Measurements from ENCODE around the gene DSN1.

DNA sequence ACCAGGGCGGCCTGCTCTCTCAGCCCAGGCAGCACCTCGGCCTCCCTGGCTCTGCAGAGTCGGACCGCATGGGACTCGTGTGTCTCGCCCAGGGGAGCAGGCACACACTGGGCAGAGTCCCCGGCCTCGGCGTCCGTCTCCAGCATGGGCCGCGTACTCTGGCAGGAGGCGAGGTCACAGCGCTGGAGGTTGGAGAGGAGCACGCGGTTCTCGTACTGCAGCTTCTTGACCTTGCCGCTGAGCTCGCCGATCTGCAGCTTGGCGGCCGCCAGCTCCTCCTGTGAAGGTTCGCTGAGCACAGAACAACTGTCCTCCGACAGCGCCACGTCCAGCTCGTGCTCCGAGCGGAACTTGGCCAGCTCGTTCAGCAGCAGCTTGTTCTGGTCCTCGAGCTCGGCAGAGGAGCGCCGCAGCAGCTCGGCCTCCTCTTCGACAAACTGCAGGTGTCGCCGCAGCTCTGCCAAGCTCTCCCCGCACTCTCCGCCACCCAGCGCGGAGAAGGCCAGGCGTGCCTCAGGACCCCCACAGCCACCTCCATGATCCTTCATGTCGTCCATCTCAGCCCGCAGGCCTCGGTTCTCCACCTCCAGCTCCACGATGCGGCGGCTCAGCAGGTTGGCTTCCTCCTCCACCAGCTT is 42.0 kb upstream of the DSN1 start:
- TF ChIP-seq, protein P1, sequence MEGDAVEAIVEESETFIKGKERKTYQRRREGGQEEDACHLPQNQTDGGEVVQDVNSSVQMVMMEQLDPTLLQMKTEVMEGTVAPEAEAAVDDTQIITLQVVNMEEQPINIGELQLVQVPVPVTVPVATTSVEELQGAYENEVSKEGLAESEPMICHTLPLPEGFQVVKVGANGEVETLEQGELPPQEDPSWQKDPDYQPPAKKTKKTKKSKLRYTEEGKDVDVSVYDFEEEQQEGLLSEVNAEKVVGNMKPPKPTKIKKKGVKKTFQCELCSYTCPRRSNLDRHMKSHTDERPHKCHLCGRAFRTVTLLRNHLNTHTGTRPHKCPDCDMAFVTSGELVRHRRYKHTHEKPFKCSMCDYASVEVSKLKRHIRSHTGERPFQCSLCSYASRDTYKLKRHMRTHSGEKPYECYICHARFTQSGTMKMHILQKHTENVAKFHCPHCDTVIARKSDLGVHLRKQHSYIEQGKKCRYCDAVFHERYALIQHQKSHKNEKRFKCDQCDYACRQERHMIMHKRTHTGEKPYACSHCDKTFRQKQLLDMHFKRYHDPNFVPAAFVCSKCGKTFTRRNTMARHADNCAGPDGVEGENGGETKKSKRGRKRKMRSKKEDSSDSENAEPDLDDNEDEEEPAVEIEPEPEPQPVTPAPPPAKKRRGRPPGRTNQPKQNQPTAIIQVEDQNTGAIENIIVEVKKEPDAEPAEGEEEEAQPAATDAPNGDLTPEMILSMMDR (IDR thresholded peaks at IDR 0.05; ENCODE audit: extremely low read depth in 1 of 2, insufficient read depth in 1 of 2, low read depth in 1 of 2, low read length in 2 of 2): no peak
- TF ChIP-seq EZH2 (IDR thresholded peaks at IDR 0.05; ENCODE audit: borderline replicate concordance, low read depth, low read length, severe bottlenecking): no peak
- TF ChIP-seq POLR2AphosphoS5 (IDR thresholded peaks at IDR 0.05; ENCODE audit: insufficient read depth, low read depth, low read length): no peak
- TF ChIP-seq POLR2A (IDR thresholded peaks at IDR 0.05; ENCODE audit: low read depth, low read length): no peak
- no peak for TF ChIP-seq FOS (IDR thresholded peaks at IDR 0.05; ENCODE audit: borderline replicate concordance, insufficient read depth, low read length)
- no peak for TF ChIP-seq JUN (IDR thresholded peaks at IDR 0.05; ENCODE audit: borderline replicate concordance, insufficient read depth, insufficient read length, low read depth)
- no peak for TF ChIP-seq MAX (IDR thresholded peaks at IDR 0.05; ENCODE audit: insufficient read depth, insufficient read length)
- TF ChIP-seq GATA2 (IDR thresholded peaks at IDR 0.05; ENCODE audit: insufficient read depth, insufficient read length, low read depth, low read length): no peak
